Measurements from ENCODE around the gene MYO6. TPM values are rescaled to one million over a fixed set of nuclear protein-coding genes. Genes with fewer than 3 reads are reported as not detected.

MYO6 gene
- total RNA-seq, 1 experiment from 2014 or later, result 122 TPM

DNA sequence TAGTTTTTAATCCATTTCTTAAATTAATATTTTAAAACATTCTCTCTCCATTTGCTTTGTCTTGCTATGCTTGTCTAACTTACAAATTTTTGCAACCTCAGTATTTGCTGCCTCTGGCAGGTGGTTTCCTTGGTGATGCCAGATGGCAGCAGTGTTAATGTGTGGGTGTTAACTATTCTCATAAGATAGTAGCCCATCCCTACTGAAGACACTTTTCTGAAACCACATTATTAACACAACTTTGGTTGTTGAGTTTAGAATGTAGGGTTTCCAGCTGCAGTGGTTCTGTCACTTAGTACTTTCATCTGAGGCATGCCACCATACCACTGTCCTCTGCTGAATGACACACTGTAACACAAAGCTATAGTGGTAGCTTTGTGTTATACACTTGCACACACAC is 75.1 kb downstream of the MYO6 start:
- intact Hi-C loops (cut with micrococcal nuclease; ENCODE audit: unreplicated experiment), result no loop called here
- CTCF ChIA-PET, result interaction anchor here (1.1 kb wide), 1 partner anchor 8 kb away, joined by 5 read pairs; no protein-coding TSS in a partner anchor
- Mint-ChIP-seq H3K9me3 (ENCODE audit: low read depth, unreplicated experiment) (no peaks in the 10 kb centered on the region), H3K27ac (ENCODE audit: unreplicated experiment) (no peak overlapping the region), H3K4me3 (ENCODE audit: low read depth, unreplicated experiment) (no peak overlapping the region), H3K27me3 (ENCODE audit: unreplicated experiment) (no peaks in the 10 kb centered on the region), H3K36me3 (ENCODE audit: insufficient read depth, unreplicated experiment) (no peaks in the 10 kb centered on the region), H3K4me1 (ENCODE audit: low read depth, unreplicated experiment) (no peaks in the 10 kb centered on the region)
- no TSS peak for BruUV-seq (replicated peaks)
- TF ChIP-seq, protein P1, sequence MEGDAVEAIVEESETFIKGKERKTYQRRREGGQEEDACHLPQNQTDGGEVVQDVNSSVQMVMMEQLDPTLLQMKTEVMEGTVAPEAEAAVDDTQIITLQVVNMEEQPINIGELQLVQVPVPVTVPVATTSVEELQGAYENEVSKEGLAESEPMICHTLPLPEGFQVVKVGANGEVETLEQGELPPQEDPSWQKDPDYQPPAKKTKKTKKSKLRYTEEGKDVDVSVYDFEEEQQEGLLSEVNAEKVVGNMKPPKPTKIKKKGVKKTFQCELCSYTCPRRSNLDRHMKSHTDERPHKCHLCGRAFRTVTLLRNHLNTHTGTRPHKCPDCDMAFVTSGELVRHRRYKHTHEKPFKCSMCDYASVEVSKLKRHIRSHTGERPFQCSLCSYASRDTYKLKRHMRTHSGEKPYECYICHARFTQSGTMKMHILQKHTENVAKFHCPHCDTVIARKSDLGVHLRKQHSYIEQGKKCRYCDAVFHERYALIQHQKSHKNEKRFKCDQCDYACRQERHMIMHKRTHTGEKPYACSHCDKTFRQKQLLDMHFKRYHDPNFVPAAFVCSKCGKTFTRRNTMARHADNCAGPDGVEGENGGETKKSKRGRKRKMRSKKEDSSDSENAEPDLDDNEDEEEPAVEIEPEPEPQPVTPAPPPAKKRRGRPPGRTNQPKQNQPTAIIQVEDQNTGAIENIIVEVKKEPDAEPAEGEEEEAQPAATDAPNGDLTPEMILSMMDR (IDR thresholded peaks at IDR 0.05; ENCODE audit: unreplicated experiment), result no peak
- DNase-seq, result no peak

DNA sequence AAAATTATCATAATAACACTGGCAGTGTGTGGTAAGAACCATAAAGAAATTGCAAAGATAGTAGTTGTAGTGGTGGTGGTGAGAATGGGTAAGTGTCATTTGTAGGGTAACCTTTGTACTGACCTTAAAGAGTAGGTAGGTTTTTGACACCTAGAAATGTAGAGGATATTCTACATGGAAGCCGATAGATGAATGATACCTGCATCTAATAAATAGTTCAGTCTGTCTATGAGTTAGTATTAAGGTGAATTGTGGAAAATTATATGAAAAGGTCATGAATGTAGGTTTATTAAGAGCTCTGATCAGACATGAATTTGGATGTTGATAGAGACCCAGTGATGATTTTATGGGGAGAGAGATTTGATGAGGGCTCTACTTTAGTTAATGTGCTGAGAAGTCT is 78.1 kb downstream of the MYO6 start:
- CTCF ChIA-PET, result interaction anchor here (1.0 kb wide), 1 partner anchor 66 kb away, joined by 3 read pairs; no protein-coding TSS in a partner anchor
- Mint-ChIP-seq H3K27me3 (ENCODE audit: unreplicated experiment) (no peaks in the 10 kb centered on the region), H3K27ac (ENCODE audit: unreplicated experiment) (no peak overlapping the region), H3K4me1 (ENCODE audit: low read depth, unreplicated experiment) (no peaks in the 10 kb centered on the region), H3K36me3 (ENCODE audit: insufficient read depth, unreplicated experiment) (no peaks in the 10 kb centered on the region), H3K9me3 (ENCODE audit: low read depth, unreplicated experiment) (no peaks in the 10 kb centered on the region), H3K4me3 (ENCODE audit: low read depth, unreplicated experiment) (no peak overlapping the region)
- intact Hi-C loops (cut with micrococcal nuclease; ENCODE audit: unreplicated experiment), result no loop called here
- no peak for DNase-seq
- BruUV-seq (replicated peaks), result no TSS peak
- TF ChIP-seq, protein P1 (IDR thresholded peaks at IDR 0.05; ENCODE audit: unreplicated experiment), result no peak

DNA sequence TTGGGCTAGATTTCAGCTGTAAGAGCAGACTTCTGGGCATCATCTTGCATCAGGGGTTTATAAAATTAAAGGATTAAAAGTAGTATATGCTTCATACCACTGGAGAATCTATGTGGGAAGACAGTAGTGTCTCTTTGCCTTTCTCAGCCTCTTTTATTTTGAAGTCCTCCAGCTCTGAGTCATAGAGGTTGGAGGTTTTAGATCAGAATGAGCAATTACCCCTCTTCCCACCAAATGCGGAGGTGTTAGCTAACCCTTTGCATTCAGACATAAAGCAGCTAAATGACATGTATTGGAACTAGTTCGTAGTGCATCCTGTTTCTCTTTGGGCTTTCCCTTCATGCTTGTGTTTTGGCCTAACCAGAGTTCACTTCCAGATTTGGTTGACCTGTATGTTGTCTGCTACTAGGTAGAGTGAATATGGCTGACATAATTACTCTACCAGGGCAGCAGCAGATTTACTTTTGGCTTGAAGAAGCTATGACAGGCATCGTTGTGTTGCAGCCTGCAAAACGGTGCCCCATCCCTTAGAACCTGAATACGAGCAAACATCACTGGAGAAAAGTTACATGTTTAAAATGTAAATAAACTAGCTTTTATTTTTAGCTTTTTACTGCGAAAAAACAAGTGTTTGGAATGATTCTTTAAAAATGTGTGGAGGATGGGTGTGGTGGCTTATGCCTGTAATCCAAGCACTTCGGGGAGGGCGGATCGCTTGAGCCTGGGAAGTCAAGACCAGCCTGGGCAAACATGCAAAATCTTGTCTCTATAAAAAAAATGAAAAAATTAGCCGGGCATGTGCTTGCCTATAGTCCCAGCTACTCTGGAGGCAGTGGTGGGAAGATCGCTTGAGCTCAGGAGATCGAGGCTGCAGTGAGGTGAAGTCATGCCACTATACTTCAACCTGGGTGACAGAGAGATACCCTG is 82.2 kb downstream of the MYO6 start:
- Mint-ChIP-seq H3K4me3 (ENCODE audit: low read depth, unreplicated experiment) (no peak overlapping the region), H3K9me3 (ENCODE audit: low read depth, unreplicated experiment) (no peaks in the 10 kb centered on the region)

DNA sequence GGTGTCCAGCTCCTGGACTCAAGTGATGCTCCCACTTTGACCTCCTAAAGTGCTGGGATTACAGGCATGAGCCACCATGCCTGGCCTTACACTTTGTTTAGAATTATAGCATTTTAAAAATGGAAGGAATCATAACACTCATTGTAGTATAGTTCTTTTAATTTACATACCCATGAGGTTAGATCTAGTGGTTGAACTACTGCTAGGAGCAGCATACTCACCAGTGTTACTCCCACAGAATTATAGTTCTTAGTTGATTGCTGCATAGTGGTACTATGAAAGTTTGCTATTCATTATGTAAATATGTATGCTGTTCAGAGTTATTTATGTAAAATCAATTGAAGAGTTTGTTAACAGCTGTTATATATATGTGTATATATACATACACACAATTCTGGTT is 85.4 kb downstream of the MYO6 start:
- no peak for DNase-seq
- Mint-ChIP-seq H3K9me3 (ENCODE audit: low read depth, unreplicated experiment) (no peaks in the 10 kb centered on the region), H3K4me3 (ENCODE audit: low read depth, unreplicated experiment) (no peak overlapping the region), H3K27ac (ENCODE audit: unreplicated experiment) (no peak overlapping the region), H3K36me3 (ENCODE audit: insufficient read depth, unreplicated experiment) (peaks cover 12% of the 10 kb centered on the region), H3K27me3 (ENCODE audit: unreplicated experiment) (no peaks in the 10 kb centered on the region), H3K4me1 (ENCODE audit: low read depth, unreplicated experiment) (no peaks in the 10 kb centered on the region)
- TF ChIP-seq, protein P1 (IDR thresholded peaks at IDR 0.05; ENCODE audit: unreplicated experiment), result no peak
- intact Hi-C loops (cut with micrococcal nuclease; ENCODE audit: unreplicated experiment), result no loop called here
- CTCF ChIA-PET, result no interaction called here
- BruUV-seq (replicated peaks), result no TSS peak

More for the DNA sequence above, 82.2 kb downstream of the MYO6 start:
- intact Hi-C loops (cut with micrococcal nuclease; ENCODE audit: unreplicated experiment), result no loop called here
- no peaks in the 10 kb centered on the region for H3K27me3 Mint-ChIP-seq (ENCODE audit: unreplicated experiment)
- no peaks in the 10 kb centered on the region for H3K4me1 Mint-ChIP-seq (ENCODE audit: low read depth, unreplicated experiment)
- TF ChIP-seq, protein P1 (IDR thresholded peaks at IDR 0.05; ENCODE audit: unreplicated experiment), result no peak
- CTCF ChIA-PET, result interaction anchor here (0.6 to 1.0 kb wide), 2 partner anchors 7 to 1242 kb away, joined by 3 to 5 read pairs; no protein-coding TSS in a partner anchor
- H3K27ac Mint-ChIP-seq (ENCODE audit: unreplicated experiment), result no peak overlapping the region
- H3K36me3 Mint-ChIP-seq (ENCODE audit: insufficient read depth, unreplicated experiment), result no peaks in the 10 kb centered on the region
- no peak for DNase-seq
- BruUV-seq (replicated peaks), result no TSS peak

All from Calu3 (cell line).